ENCODE results near the gene SAMD5. TPM values are rescaled to one million over a fixed set of nuclear protein-coding genes. Genes with fewer than 3 reads are reported as not detected.

The SAMD5 gene
- total RNA-seq, 1 experiment from 2014 or later = 0.04 TPM

- TF ChIP-seq, protein P1, sequence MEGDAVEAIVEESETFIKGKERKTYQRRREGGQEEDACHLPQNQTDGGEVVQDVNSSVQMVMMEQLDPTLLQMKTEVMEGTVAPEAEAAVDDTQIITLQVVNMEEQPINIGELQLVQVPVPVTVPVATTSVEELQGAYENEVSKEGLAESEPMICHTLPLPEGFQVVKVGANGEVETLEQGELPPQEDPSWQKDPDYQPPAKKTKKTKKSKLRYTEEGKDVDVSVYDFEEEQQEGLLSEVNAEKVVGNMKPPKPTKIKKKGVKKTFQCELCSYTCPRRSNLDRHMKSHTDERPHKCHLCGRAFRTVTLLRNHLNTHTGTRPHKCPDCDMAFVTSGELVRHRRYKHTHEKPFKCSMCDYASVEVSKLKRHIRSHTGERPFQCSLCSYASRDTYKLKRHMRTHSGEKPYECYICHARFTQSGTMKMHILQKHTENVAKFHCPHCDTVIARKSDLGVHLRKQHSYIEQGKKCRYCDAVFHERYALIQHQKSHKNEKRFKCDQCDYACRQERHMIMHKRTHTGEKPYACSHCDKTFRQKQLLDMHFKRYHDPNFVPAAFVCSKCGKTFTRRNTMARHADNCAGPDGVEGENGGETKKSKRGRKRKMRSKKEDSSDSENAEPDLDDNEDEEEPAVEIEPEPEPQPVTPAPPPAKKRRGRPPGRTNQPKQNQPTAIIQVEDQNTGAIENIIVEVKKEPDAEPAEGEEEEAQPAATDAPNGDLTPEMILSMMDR (conservative IDR thresholded peaks at IDR 0.05) = no peak
- Histone ChIP-seq H3K23ac (ENCODE audit: insufficient read length, low read depth, low read length) (no peak overlapping the region), H3K56ac (ENCODE audit: insufficient read length, low read depth, low read length) (no peak overlapping the region), H4K91ac (ENCODE audit: insufficient read length, low read depth, low read length) (no peak overlapping the region), H3K4me2 (ENCODE audit: insufficient read depth, insufficient read length, low read length) (no peak overlapping the region), H3K79me1 (ENCODE audit: insufficient read depth, low read depth, low read length, poor library complexity, severe bottlenecking) (no peaks in the 10 kb centered on the region), H2AK5ac (ENCODE audit: insufficient read length, low read length) (no peak overlapping the region), H3K27ac (ENCODE audit: insufficient read length, low read depth, low read length) (no peak overlapping the region), H2BK20ac (ENCODE audit: low read depth, low read length, poor library complexity, severe bottlenecking) (no peak overlapping the region), H4K8ac (replicated peaks; ENCODE audit: insufficient read length, low read depth, low read length) (no peak overlapping the region), H2BK15ac (ENCODE audit: low read depth, low read length) (no peak overlapping the region), H3K9me3 (ENCODE audit: control insufficient read depth, low read depth, low read length) (no peaks in the 10 kb centered on the region), H3K27me3 (ENCODE audit: insufficient read depth, low read length) (no peaks in the 10 kb centered on the region), H3K9ac (ENCODE audit: extremely low read depth, insufficient read length, low read length) (no peak overlapping the region), H2AFZ (ENCODE audit: low read length) (no peak overlapping the region), H3K18ac (ENCODE audit: insufficient read length, low read depth, low read length) (no peak overlapping the region), H2BK5ac (ENCODE audit: insufficient read length, low read length) (no peak overlapping the region), H3T11ph (ENCODE audit: low read length) (no peak overlapping the region), H4K20me1 (ENCODE audit: control insufficient read depth, insufficient read depth, insufficient read length) (no peaks in the 10 kb centered on the region), H2BK120ac (ENCODE audit: low read depth, low read length, poor library complexity, severe bottlenecking) (no peak overlapping the region), H3K4me1 (ENCODE audit: insufficient read depth, low read length) (no peaks in the 10 kb centered on the region), H4K5ac (ENCODE audit: insufficient read length, low read depth, low read length) (no peak overlapping the region), H2BK12ac (ENCODE audit: insufficient read length, low read depth, low read length) (no peak overlapping the region), H3K4ac (ENCODE audit: low read depth, low read length) (no peak overlapping the region), H3K14ac (ENCODE audit: insufficient read depth, low read length) (no peak overlapping the region), H3K79me2 (ENCODE audit: insufficient read depth, low read length) (no peaks in the 10 kb centered on the region), H3K23me2 (ENCODE audit: insufficient read length, low read depth, low read length, poor library complexity, severe bottlenecking) (no peaks in the 10 kb centered on the region)
- Mint-ChIP-seq H3K36me3 (ENCODE audit: insufficient read depth in 1 of 3, low read depth in 3 of 3) (peaks cover 0 to 3% (median 0%) of the 10 kb centered on the region in 3 experiments; a peak in 3 of 7 replicates), H3K27ac (no peak overlapping the region), H3K27me3 (ENCODE audit: low read depth) (peaks cover 2% of the 10 kb centered on the region; the same call in 1 of the 2 replicates), H3K4me3 (no peak overlapping the region), H3K4me1 (no peaks in the 10 kb centered on the region), H3K9me3 (peaks cover 9 to 12% of the 10 kb centered on the region in 2 experiments; a peak in 4 of 5 replicates)
- DNase-seq = no peak
Measured at GRCh38 chr6:147486683-147487082, 21.8 kb upstream of the SAMD5 start.
